CD4-positive, CD25-positive, alpha-beta regulatory T cell (primary cell): ENCODE results near the gene RARG. TPM values are rescaled to one million over a fixed set of nuclear protein-coding genes. Genes with fewer than 3 reads are reported as not detected.

Experiments used
- ATAC-seq, 2 donors: fragments of 150-1000 bp; cut with Tn5 transposase; one replicate each; pipeline ENCODE4 v1.10.0; 2021; ENCODE audit warnings: low read depth in 2 of 2, moderate number of reproducible peaks in 2 of 2, moderate library complexity in 1 of 2
- DNase-seq, 3 donors: peaks; one replicate each; pipeline versions ENCODE4 v3.0.0 to v3.0.0-alpha.2; 2012 to 2022; ENCODE audit warnings: mixed read lengths in 1 of 3
- H3K27ac ChIP-seq: one replicate; pipeline ENCODE4 v1.7.0; 2013; ENCODE audit warnings: mild to moderate bottlenecking, low read length; ENCODE audit not compliant: insufficient read depth, poor library complexity, severe bottlenecking
- H3K27me3 ChIP-seq: one replicate; pipeline ENCODE4 v1.7.0; 2013; ENCODE audit warnings: low read length; ENCODE audit not compliant: control insufficient read depth, insufficient read depth
- H3K36me3 ChIP-seq: one replicate; pipeline ENCODE4 v1.7.0; 2013; ENCODE audit warnings: mild to moderate bottlenecking, low read length, moderate library complexity; ENCODE audit not compliant: control insufficient read depth, insufficient read depth
- H3K4me1 ChIP-seq: 2 replicates; pipeline ENCODE4 v1.7.0; 2013; ENCODE audit warnings: mild to moderate bottlenecking, low read length; ENCODE audit not compliant: insufficient read depth, control insufficient read depth, poor library complexity, severe bottlenecking
- H3K4me3 ChIP-seq: one replicate; pipeline ENCODE4 v1.7.0; 2013; ENCODE audit warnings: low read depth, mild to moderate bottlenecking, low read length, moderate library complexity
- H3K9me3 ChIP-seq, 2 experiments: 1 replicate in 1 of 2; 2 replicates in 1 of 2; pipeline ENCODE4 v1.7.0; 2013; ENCODE audit warnings: low read length in 2 of 2, mild to moderate bottlenecking in 1 of 2, moderate library complexity in 1 of 2; ENCODE audit not compliant: control insufficient read depth in 2 of 2
- H3K27ac Mint-ChIP-seq, 3 donors: one replicate each; pipeline ENCODE4 v1.8.0; 2020 to 2022; ENCODE audit warnings: mild to moderate bottlenecking in 3 of 3, mixed read lengths in 3 of 3, moderate library complexity in 2 of 3
- H3K27me3 Mint-ChIP-seq: one replicate; pipeline ENCODE4 v1.8.0; 2022; ENCODE audit warnings: mild to moderate bottlenecking, mixed read lengths
- H3K36me3 Mint-ChIP-seq: one replicate; pipeline ENCODE4 v1.8.0; 2020; ENCODE audit warnings: mixed read lengths
- H3K4me1 Mint-ChIP-seq, 4 donors: one replicate each; pipeline ENCODE4 v1.8.0; 2020 to 2022; ENCODE audit warnings: mixed read lengths in 4 of 4, mild to moderate bottlenecking in 1 of 4
- H3K4me3 Mint-ChIP-seq, 4 donors: one replicate each; pipeline ENCODE4 v1.8.0; 2020 to 2022; ENCODE audit warnings: mild to moderate bottlenecking in 4 of 4, mixed read lengths in 4 of 4, moderate library complexity in 3 of 4
- H3K9me3 Mint-ChIP-seq, 7 donors: one replicate each; pipeline ENCODE4 v1.8.0; 2020 to 2022; ENCODE audit warnings: mixed read lengths in 7 of 7, mild to moderate bottlenecking in 3 of 7, moderate library complexity in 2 of 7
- polyA plus RNA-seq, 4 donors: library from polyadenylated mRNA; unstranded; fragments of 300-500 nt; fragmentation: Illumina TruSeq; gene quantifications; one replicate each; pipeline ENCODE4 v1.2.3, GENCODE V29; 2021
- total RNA-seq: library from RNA; stranded (reverse); gene quantifications from one replicate; pipeline ENCODE4 v1.2.3, GENCODE V29; 2022

RARG gene
- total RNA-seq (16.8 TPM), polyA plus RNA-seq (1 to 10 TPM; 1.5 to 5.1 (median 2.4) TPM)

GRCh38 chr12:53231921-53232645, at the start of gene RARG:
Gene RARG, minus strand, starts transcription at chr12:53232209. Its CDS starts 4,664 bp downstream, at chr12:53227545.
- Mint-ChIP-seq H3K36me3 (peaks cover under 1% of the 10 kb centered on the region), H3K9me3 (no peaks in the 10 kb centered on the region), H3K27ac (peak within 1 kb of the TSS; percentile 67 to 99 (median 91)), H3K4me1 (peaks cover 0 to 76% (median 44%) of the 10 kb centered on the region in 4 donors), H3K27me3 (no peaks in the 10 kb centered on the region), H3K4me3 (peak within 1 kb of the TSS; percentile 81 to 91 (median 86))
- H3K27me3 ChIP-seq = no peaks in the 10 kb centered on the region
- peak within 1 kb of the TSS; percentile 58 for H3K4me3 ChIP-seq
- H3K27ac ChIP-seq = peak within 1 kb of the TSS; percentile 75
- H3K36me3 ChIP-seq = no peaks in the 10 kb centered on the region
- peaks cover 69% of the 10 kb centered on the region for H3K4me1 ChIP-seq
- ATAC-seq = peak; percentile 61 to 63
- peak; percentile 52 to 69 (median 68) for DNase-seq
- no peaks in the 10 kb centered on the region for H3K9me3 ChIP-seq

- ATAC-seq = no peak
- Histone ChIP-seq H3K9me3 (no peaks in the 10 kb centered on the region), H3K4me3 (no peak overlapping the region), H3K36me3 (no peaks in the 10 kb centered on the region), H3K27ac (no peak overlapping the region), H3K4me1 (no peaks in the 10 kb centered on the region), H3K27me3 (no peaks in the 10 kb centered on the region)
- Mint-ChIP-seq H3K4me3 (no peak overlapping the region), H3K9me3 (no peaks in the 10 kb centered on the region), H3K36me3 (no peaks in the 10 kb centered on the region), H3K27ac (no peak overlapping the region), H3K27me3 (no peaks in the 10 kb centered on the region), H3K4me1 (no peaks in the 10 kb centered on the region)
- no peak for DNase-seq
These were observed 48.0 kb upstream of the RARG start for GRCh38 chr12:53279888-53280498.

GRCh38 chr12:53279283-53279869, 47.4 kb upstream of the RARG start:
- Histone ChIP-seq H3K27ac (no peak overlapping the region), H3K9me3 (no peaks in the 10 kb centered on the region), H3K4me3 (no peak overlapping the region), H3K4me1 (no peaks in the 10 kb centered on the region), H3K36me3 (no peaks in the 10 kb centered on the region), H3K27me3 (no peaks in the 10 kb centered on the region)
- Mint-ChIP-seq H3K4me1 (no peaks in the 10 kb centered on the region), H3K4me3 (no peak overlapping the region), H3K36me3 (no peaks in the 10 kb centered on the region), H3K27me3 (no peaks in the 10 kb centered on the region), H3K9me3 (no peaks in the 10 kb centered on the region), H3K27ac (peak overlapping the region in 2 of 3 donors; percentile 27 to 64)
- DNase-seq = no peak
- ATAC-seq = no peak

- Mint-ChIP-seq H3K27me3 (no peaks in the 10 kb centered on the region), H3K4me1 (peaks cover 0 to 2% (median 0%) of the 10 kb centered on the region in 4 donors), H3K9me3 (no peaks in the 10 kb centered on the region), H3K36me3 (no peaks in the 10 kb centered on the region), H3K4me3 (no peak overlapping the region), H3K27ac (no peak overlapping the region)
- no peaks in the 10 kb centered on the region for H3K9me3 ChIP-seq
- no peak overlapping the region for H3K4me3 ChIP-seq
- ATAC-seq = no peak
- no peaks in the 10 kb centered on the region for H3K4me1 ChIP-seq
- no peak for DNase-seq
- no peaks in the 10 kb centered on the region for H3K27me3 ChIP-seq
- H3K36me3 ChIP-seq = no peaks in the 10 kb centered on the region
- no peak overlapping the region for H3K27ac ChIP-seq
These were observed 46.0 kb upstream of the RARG start for GRCh38 chr12:53277981-53278380.

GRCh38 chr12:53276511-53276910, 44.5 kb upstream of the RARG start:
- ATAC-seq (no peak), DNase-seq (no peak)
- Mint-ChIP-seq H3K9me3 (no peaks in the 10 kb centered on the region), H3K27ac (peak overlapping the region in 1 of 3 donors; percentile 21), H3K4me1 (peaks cover 0 to 5% (median 0%) of the 10 kb centered on the region in 4 donors), H3K36me3 (no peaks in the 10 kb centered on the region), H3K4me3 (no peak overlapping the region), H3K27me3 (no peaks in the 10 kb centered on the region)
- Histone ChIP-seq H3K4me1 (no peaks in the 10 kb centered on the region), H3K36me3 (no peaks in the 10 kb centered on the region), H3K4me3 (no peak overlapping the region), H3K27me3 (no peaks in the 10 kb centered on the region), H3K9me3 (no peaks in the 10 kb centered on the region), H3K27ac (no peak overlapping the region)

- H3K9me3 Mint-ChIP-seq = no peaks in the 10 kb centered on the region
These were observed 42.4 kb upstream of the RARG start for GRCh38 chr12:53274445-53274844.

GRCh38 chr12:53268630-53269562, 36.9 kb upstream of the RARG start:
- H3K9me3 Mint-ChIP-seq = no peaks in the 10 kb centered on the region
- H3K27ac Mint-ChIP-seq = peak overlapping the region; percentile 89 to 93 (median 91)
- Histone ChIP-seq H3K36me3 (no peaks in the 10 kb centered on the region), H3K4me1 (peaks cover 18% of the 10 kb centered on the region), H3K4me3 (peak overlapping the region; percentile 96), H3K9me3 (no peaks in the 10 kb centered on the region), H3K27me3 (no peaks in the 10 kb centered on the region), H3K27ac (peak overlapping the region; percentile 79)
- ATAC-seq (no peak), DNase-seq (peak in 1 of 3 donors; percentile 11)
- no peaks in the 10 kb centered on the region for H3K36me3 Mint-ChIP-seq
- no peaks in the 10 kb centered on the region for H3K27me3 Mint-ChIP-seq
- peak overlapping the region; percentile 89 to 97 (median 94) for H3K4me3 Mint-ChIP-seq
- H3K4me1 Mint-ChIP-seq = peaks cover 0 to 27% (median 11%) of the 10 kb centered on the region in 4 donors

More at GRCh38 chr12:53274445-53274844, 42.4 kb upstream of the RARG start:
- Histone ChIP-seq H3K27me3 (no peaks in the 10 kb centered on the region), H3K27ac (no peak overlapping the region), H3K4me3 (no peak overlapping the region), H3K9me3 (no peaks in the 10 kb centered on the region), H3K36me3 (no peaks in the 10 kb centered on the region), H3K4me1 (peaks cover under 1% of the 10 kb centered on the region)
- H3K27ac Mint-ChIP-seq = peak overlapping the region in 2 of 3 donors; percentile 8 to 81
- ATAC-seq = no peak
- H3K4me1 Mint-ChIP-seq = peaks cover 0 to 8% (median 2%) of the 10 kb centered on the region in 4 donors
- H3K4me3 Mint-ChIP-seq = no peak overlapping the region
- H3K27me3 Mint-ChIP-seq = no peaks in the 10 kb centered on the region
- DNase-seq = no peak
- no peaks in the 10 kb centered on the region for H3K36me3 Mint-ChIP-seq
